ENCODE results near the gene WWOX.

WWOX gene

DNA sequence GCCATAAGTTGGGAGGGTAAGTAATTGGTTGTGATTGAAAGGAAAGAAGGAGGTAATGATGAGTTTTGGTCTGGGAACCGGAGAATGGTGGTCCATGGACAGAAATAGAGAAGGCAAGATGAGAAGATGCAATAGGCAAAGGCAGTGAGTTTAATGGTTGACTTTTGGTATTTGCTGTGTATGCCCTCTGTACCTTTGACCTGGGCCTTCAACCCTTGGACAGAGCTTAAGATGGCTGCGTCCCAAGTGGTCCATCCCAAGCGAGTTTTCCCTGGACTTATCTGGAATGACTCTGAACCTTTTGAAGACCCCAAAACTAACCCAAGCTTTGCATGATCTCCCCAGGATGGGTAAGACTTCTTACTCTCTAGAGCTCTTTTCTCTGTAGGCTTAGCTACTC is 836.6 kb downstream of the WWOX start:
- DNase-seq: no peak

DNA sequence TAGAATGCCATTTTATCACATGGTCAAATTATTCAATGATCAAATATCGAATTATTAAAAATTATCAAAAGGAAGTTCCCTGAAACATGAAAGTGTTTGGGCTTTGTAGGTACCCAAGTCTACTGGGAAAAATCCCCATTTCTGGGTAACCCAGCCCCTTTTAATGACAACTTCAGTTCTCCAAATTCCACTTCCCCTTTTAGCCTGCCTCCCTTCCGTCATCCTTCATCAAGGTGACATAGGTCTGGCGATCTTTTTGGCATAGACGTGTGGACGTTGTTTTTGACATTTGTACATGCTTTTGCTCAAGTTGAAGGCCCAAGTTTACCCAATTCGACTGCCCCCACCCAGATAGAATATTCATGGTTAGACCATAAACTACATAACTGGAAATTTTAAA is 840.1 kb downstream of the WWOX start:
- no peak for DNase-seq

DNA sequence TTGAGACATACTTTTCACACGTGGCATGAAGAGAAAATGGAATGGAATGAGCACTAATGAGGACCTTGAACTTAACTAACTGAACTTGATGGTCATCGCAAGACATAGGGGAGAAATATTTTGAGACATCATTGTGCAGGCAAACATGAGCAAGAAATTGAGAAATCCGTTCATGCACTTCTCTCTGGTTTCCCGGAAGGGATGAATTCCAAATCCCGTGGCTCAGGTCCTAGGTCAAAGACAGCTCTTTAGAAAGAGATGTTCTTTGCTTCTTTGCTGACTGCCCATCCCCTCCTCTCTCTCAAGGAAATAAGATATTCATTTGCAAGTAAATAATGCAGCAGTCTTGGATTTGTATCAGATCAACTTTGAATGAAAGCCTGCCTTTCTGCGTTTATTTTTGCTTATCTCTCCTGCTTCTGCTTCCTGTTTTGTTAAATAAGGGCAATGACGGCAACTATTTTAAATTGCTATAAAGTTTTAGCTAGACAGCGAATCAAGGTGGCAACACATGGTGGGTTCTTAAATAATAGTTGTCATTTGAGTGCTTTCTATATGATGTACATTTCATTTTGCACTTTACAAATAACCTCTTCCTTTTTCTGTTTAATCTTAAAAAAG is 843.3 kb downstream of the WWOX start:
- DNase-seq: no peak

DNA sequence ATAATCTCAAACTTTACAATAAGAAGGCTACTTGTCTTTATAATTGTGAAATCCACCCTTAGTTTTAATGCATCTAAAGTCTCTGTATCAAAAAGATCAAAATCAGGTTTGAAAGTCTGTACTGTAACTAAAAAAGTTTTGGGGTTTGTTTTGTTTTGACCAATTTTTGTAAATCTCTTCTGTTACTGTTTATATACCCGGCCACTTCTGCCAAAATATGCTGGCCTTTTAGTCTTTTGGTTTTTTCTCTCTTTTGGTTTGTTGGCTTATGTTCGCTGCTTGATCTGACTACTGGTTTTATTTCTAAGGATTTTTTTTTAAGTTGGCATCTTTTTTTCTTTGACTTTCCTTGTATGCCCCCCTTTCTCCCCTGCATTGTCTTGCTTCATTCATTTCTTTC is 845.9 kb downstream of the WWOX start:
- DNase-seq: no peak

DNA sequence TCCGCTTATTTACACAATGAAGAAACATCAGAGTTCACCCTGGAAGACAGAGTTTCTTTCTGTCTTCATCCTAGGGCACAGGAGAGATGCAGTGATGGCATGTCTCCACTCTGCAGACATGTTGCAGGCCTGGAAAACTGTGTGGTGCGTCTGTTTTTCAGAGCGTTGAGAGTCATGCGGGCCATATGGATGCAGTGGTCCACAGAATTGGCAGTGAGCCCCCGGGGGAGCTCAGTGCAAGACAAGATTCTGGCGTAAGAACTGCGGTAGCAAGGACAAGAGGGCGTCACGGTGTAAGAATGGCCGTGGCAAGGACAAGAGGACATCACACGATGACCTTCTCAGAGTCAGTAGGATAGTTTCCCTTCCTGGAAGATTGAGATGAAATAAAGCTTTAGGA is 847.1 kb downstream of the WWOX start:
- no peak for DNase-seq

DNA sequence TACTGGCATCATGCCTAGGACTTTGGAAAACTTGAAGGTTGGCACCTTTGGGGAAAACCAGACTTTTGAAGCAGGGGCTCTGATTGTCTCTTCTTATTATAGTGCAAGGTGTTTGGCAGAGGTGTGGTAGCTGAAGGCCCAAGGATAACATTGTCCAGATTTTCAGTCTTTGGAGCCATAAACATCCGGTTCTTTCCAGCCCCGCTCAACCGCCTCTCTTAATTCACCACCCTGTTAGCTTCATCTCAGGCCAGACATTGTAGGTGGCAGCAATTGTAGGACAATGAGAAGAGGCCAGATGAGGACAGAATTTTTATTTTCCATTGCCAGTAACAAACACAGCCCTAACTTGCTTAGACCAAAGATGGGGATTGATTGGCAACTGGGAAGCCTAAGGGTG is 851.3 kb downstream of the WWOX start:
- DNase-seq: no peak

DNA sequence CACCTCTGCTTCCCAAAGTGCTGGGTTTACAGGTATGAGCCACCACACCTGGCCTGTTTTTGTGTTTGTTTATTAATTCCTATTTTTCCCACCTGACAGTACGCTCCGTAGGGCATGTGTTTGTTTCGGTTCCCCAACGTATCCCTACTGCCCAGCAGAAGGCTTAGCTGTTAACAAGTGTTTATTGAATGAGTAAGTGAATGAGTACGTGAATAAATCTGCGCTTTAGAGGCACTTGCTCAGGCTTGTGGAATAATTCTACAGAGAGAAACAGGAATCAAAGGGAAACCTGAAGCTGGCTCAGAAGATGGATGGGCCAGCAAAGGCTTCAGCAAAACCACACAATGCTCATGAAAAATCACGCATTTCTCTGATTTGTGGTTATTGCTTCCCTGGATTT is 853.2 kb downstream of the WWOX start:
- no peak for DNase-seq

DNA sequence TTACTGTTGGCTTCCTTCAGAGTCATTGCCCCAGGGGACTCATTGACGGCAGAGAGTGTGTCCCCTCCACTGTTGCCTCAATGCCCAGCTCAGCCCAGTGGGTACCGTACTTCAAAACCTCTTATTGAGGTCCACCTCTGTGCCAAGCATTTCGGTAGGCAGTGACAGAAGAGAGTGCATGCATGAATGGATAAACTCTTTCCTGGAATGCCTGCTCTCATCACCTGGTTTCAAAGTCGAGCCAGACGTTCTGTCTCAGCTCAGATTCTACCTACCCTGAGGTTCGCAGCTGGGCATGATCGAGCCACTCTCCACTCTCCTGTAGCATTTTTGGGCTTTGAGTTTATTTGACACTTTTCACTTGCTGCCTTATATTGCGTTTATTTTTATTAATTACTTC is 854.1 kb downstream of the WWOX start:
- DNase-seq: no peak

DNA sequence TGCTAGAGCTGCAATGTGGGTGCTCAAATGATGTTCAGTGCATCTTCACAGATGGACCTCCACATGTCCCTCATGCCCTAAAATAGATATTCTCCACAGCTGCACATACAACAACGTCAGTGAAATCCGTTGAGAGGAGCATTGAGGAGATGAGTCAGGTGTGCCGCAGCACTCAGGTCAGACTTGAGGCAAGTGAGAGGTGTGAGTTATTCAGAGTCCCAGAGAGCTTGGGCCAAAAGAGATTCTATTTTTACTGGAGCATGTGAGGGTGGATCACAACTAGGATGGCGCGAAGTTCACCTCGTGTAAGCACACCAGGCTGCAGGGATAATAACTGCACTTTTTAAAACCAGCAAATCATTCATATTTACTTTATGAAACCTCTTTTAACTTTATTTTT is 855.8 kb downstream of the WWOX start:
- DNase-seq: no peak

DNA sequence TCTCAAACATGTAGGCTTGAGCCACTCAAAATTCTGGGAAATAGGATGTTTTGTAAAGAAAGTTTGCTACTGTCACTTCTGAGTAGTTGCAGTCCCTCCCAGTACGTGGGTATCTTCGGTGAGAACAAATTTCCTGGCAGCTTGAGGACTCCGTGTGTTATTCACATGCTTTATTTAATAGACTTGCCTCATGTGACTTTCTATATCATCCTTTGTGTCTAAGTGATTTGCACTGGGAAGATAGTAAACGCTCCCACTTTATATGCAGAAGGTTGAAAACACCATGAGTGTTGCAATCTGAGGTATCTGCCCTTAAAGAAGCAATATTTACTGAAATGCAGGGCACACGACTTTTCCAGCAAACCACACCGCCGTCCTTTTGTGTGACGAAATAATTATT is 857.4 kb downstream of the WWOX start:
- no peak for DNase-seq

DNA sequence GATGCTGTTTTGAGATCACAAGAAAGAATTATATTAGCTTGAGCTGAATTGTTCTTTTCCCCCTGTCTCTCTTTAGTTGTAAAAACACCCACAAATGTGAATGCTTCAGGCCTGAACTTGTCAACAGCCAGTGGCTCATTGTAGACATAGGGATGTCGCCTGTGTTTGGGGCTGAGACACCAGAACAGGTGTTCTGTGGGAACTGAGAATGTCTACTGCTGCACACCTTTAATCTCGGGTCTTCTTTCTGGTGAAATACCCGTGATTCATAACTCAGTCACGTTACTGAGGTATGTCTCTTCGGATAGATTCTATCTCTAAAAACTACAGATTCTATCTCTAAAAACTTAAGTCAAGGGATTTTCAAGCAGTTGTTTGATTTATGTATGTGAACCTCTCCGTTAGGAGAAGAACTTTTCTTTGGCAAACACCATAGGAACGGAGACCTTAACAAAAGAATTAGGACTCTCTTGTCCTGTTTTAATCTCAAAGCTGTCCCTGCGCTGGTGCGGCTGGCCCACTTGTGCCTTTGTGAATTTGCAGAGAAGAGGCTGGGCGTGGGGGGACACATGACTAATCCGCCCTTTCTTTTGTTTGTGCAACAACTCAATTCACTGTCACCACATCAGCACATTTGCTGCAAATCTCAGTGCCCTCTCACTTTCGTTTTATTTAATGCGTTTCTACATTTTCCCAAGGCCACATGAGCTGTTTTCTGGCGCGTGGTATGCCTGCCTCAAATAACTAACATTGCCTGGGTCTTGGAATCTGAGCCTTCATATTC is 858.1 kb downstream of the WWOX start:
- peak; percentile 43 for DNase-seq

DNA sequence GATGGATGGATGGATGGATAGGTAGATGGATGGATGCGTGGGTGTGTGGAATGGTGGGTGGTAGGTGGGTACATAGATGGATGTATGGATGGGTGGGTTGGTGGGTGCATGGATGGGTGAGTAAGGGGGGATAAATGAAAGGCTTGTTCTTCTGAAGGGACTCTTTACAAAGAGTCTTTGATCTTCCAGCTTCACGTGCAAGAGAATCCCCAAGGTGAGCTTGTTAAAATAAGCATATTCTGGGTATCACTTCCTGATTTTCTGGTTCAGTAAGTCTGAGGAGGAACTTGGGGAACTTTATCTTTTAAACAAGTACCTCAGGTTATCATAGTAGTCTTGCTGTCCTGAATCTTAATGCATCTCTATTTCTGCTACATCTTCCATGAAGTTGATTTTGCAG is 862.0 kb downstream of the WWOX start:
- no peak for DNase-seq

DNA sequence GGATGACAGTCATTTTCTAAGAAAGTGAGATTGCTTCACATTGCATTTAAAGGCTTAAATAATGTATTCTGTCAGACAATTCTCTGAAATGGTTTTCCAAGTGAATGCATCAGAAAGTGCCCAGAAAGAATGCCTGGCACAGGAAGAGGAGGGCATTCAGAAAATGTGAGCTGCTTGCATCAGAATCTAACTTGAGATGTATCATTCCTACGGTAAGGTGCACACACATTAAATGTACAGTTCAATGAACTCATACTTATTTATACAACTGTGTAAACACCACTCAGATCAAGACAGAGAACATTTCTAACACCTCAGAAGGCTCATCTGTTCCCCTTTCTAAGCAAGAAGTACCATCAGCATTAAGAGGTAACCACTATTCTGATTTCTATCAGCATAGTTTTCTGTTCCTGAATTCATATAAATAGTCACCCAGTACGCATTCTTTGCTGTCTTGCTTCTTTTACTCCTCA is 863.0 kb downstream of the WWOX start:
- DNase-seq: peak; percentile 70

DNA sequence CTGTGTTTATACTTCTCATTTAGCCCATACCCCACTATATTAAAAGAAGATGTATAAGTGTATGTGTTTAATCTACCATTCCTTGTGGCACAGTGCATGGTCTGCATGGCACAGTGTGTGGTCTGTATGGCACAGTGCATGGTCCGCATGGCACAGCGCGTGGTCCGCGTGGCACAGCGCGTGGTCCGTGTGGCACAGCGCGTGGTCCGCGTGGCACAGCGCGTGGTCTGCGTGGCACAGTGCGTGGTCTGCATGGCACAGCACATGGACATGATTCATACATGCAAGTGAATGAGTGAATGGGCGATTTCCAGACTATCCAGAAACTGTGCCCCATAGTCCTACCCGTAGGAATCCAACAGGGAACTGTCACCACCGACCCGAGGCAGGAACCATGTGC is 868.5 kb downstream of the WWOX start:
- no peak for DNase-seq

DNA sequence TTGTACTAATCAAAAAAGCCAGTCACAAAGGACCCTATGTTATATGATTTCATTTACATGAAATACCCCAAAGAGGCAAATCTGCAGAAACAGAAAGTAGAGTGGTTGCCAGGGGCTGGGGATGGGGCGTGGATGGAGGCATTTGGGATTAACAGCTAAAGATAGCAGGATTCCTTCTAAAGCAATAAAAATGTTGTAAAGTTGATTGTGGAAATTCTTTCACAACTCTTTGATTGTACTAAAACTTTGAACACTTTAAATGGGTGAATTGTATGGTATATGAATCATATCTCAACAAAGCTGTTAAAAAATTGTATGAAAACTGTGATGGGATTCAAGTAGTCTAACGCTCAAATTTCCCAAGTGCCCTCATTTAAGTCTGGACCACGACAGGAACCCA is 870.3 kb downstream of the WWOX start:
- no peak for DNase-seq

DNA sequence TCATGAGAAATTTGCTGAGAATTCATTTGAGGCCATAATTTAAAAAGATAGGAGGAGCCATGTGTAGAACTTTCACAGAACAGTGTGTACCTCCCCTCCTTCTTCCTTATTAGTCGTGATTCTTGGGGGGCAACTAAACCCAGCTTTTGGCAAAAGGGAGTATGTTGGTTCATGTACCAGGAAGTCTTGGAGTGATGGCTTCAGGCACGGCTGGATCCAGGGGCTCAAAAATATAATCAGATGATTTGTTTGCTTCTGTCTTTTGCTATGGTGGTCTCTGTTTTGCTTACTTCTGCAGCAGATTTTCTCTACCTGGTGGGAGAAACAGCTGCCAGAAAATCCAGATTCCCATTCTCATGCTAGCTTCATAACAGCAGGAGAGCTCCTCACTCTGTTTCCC is 871.2 kb downstream of the WWOX start:
- DNase-seq: no peak

DNA sequence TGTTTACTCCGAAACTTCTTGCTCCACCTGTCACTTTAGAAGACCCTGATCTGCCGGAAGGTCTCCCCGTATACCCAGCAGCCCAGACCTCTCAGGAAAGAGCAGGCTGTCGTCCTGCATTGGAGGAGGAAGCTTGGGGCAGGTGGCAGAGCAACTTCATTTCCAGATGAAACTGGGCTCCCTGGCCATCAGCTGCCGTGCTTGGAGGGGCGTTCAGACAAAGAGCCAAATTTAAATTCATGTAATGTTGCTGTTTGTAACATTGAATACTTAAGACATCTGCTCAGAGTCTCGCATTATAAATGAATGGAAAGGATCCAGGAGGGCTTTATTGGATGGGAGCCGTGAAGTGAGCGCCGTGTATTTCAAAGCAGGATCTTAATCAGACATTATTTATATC is 872.6 kb downstream of the WWOX start:
- no peak for DNase-seq

DNA sequence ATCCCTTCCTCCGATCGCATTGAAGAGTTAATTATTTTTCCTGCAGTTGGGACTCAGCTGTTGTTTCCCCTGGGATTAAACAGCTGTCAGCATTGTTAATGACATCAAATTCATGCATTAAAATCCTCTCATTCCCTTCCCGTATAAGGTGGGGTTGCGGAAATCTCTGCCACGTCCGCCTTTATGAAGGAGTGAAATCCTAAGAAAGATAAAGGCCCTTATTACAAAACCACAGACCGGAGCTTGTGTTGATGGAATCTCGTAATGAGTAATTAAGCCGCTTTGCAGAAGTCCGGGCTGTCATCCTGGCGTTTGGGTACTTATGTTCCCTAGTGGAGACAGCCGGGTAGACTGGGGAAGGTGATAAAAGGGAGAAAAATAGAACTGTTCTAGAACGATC is 873.5 kb downstream of the WWOX start:
- DNase-seq: no peak

DNA sequence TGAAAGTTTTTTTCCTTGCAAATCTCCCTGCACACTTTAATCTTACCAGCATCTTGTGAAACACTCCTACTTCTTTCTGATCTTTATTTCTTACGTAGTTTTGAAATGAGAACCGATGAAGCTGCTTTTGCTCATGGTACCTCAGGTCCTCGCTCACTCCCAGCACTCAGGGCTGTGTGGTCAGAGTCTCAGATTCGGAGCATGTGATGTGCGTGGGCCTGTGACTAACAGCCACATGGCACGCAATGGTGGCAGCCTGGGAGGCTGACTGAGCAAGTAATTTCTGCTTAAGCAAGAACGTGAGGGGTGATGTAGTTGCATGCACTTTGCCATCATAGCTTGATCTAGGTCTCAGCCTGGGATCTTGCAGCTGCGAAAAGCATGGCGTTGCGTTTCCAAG is 876.8 kb downstream of the WWOX start:
- DNase-seq: peak; percentile 49

DNA sequence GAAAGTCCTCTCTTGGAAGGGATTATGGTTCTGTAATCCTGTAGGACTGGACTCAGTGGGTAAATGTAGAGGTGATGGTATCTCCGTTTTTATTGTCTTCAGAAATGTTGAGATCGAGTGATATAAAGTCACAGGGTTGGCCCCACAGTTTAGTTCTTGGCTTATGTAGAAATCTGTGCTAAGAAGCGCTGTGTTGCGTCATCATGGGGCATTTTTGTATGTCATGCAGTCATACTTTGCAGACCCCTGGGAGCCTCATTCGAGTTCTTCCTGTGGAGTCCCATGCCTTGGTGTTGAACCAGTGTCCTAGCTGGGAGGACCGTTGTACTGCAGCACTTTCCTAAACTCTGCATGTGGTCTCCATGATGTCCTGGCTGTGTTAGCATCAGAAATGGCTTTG is 881.4 kb downstream of the WWOX start:
- DNase-seq: no peak

DNA sequence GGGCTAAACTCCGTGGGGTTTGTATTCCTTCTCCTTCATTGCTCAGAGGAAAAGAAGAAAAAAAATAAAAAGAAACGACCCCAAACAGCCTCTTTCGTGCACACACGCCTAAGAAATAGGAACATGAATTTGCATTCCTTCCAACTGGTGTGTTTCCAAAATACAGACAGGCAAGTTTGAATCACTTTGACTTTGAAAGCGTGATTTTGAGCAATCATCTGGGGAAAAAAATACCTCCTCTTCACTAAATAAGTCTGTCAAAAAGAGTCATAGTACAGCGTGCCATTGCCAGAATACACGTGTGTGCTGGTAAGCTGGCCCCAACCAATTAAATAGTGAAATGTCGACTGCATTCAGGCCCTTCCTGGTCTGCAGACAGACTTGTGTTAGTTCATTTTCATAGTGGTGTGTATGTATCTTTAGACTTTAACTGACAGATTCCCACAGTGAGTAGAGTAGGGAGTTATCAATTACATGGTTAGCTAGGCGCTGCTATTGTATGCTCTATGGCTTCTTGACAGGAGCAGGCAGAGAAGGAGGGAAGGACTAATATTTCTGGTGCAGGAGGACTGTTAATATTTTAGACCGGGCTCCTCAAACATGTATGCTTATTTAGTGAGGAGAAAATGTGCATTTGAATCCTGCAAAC is 882.8 kb downstream of the WWOX start:
- DNase-seq: no peak

DNA sequence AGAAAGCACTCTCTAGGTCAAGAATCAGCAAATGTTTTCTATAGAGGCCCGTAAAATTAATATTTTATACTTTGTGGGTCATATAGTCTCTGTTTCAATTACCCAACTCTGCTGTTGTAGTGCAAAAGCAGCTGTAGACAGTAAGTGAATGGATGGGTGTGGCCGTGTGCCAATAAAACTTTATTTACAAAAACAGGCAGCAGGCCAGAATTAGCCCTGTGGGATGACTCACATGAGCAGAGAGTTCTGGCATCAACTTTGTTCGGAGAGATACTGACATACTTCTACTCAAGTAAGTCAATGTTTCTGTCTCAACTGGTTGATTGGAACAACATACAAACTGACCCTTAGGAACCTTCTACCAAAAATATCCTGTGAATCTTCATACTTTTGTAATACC is 884.9 kb downstream of the WWOX start:
- no peak for DNase-seq

DNA sequence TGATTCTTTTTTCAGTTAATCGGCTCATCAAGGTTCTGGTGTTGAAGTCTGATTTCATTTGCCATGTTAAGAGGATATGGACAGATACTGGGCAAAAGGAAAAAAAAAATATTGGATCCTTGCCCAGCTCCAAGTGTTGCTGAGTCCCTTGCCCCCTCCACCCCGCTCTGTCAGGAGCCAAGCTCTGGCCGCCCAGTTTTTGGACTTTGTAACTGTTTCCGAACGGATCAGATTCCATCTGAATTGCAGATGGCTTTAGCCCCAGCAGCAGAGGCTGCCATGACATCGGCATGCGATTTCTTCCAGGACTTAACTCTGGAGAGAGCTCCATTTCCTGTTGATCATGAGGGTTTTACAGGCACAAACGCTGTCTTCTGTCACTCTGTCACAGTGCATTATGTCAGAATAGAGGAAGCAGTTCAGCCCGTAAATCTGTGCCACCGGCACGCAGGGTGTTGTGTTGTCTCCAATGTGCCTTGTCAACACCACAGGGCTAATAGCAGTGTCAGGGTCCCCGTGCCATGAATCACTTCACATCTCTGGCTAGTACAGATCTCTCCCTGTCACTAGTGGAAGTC is 885.5 kb downstream of the WWOX start:
- DNase-seq: no peak

All from activated CD4-positive, alpha-beta T cell treated with anti-CD3 and anti-CD28 coated beads, Interleukin-10, Interleukin-2, amounts not matched to agents 100 ng/mL and 50 ng/mL, durations not matched to agents 16 hours and 8 hours (primary cell).